HepG2 (cell line): ENCODE data around the gene NUB1. TPM values are rescaled to one million over a fixed set of nuclear protein-coding genes. Genes with fewer than 3 reads are reported as not detected.

Experiments used
- ATAC-seq: fragments of 200-7000 bp; cut with Tn5 transposase; 3 replicates; pipeline ENCODE4 v1.9.1; 2020; ENCODE audit warnings: mild to moderate bottlenecking, moderate library complexity
- BruUV-seq: library from RNA; stranded (reverse); fragments of 400-500 nt; replicated peaks from 2 replicates; lab custom pipeline; 2021; lab: Mats Ljungman, UMichigan
- CTCF ChIA-PET: fragments of 300-600 bp; formaldehyde crosslinking; extraction: SDS; loops from one replicate; lab custom pipeline; 2021; ENCODE audit warnings: low total read pairs, inconsistent platforms, low intra/inter-chr PET ratio; lab: Yijun Ruan, JAX
- POLR2A ChIA-PET: fragments of 350-600 bp; sonication (Branson Sonifier 250); formaldehyde crosslinking; loops from one replicate; lab custom pipeline; 2020; ENCODE audit warnings: antibody characterized with exemption, inconsistent platforms; lab: Yijun Ruan, JAX
- DNase-seq: peaks from one replicate; pipeline ENCODE4 v3.0.0-alpha.2; 2015; ENCODE audit warnings: low spot score
- FAIRE-seq: peaks from 3 replicates; lab custom pipeline; 2011; peaks lifted over from hg19 to GRCh38; lab: Jason Lieb, UNC
- H2AFZ ChIP-seq: one replicate; pipeline ENCODE4 v1.6.1; 2011; ENCODE audit warnings: low read length, inconsistent platforms
- H3K27ac ChIP-seq: fragments of 300-600 bp; 3 replicates; pipeline ENCODE4 v1.8.0; 2011; ENCODE audit warnings: mixed run types, mild to moderate bottlenecking, mixed read lengths, low read length, inconsistent platforms; ENCODE audit not compliant: insufficient read depth; ENCODE audit errors: extremely low read length
- H3K27me3 ChIP-seq, 2 experiments: fragments of 200-600 bp in 1 of 2; 2 replicates in 1 of 2; 3 replicates in 1 of 2; pipeline versions ENCODE4 v1.6.0 to v1.8.0; 2011; ENCODE audit warnings: low read length in 2 of 2, mild to moderate bottlenecking in 2 of 2, moderate library complexity in 2 of 2, inconsistent platforms in 1 of 2; ENCODE audit not compliant: insufficient read depth in 2 of 2, control insufficient read depth in 1 of 2
- H3K36me3 ChIP-seq, 2 experiments: fragments of 200-600 bp in 1 of 2; replicated peaks in 1 of 2; 2 replicates in 1 of 2; 3 replicates in 1 of 2; pipeline versions ENCODE4 v1.5.1 to v1.8.0; 2011; ENCODE audit warnings: low read length in 2 of 2, inconsistent platforms in 1 of 2; ENCODE audit not compliant: insufficient read depth in 2 of 2, control insufficient read depth in 1 of 2
- H3K4me1 ChIP-seq: 2 replicates; pipeline ENCODE4 v1.5.1; 2012; ENCODE audit warnings: low read length, inconsistent platforms; ENCODE audit not compliant: insufficient read depth
- H3K4me2 ChIP-seq: 2 replicates; pipeline ENCODE4 v1.6.0; 2011; ENCODE audit warnings: low read depth, low read length, inconsistent platforms
- H3K4me3 ChIP-seq, 3 experiments: fragments of 200-600 bp in 1 of 3; sonication (generic), shearing (Covaris generic) in 1 of 3; replicated peaks in 1 of 3; 2 replicates each; pipeline ENCODE4 v1.5.1; 2011 to 2016; ENCODE audit warnings: low read length in 3 of 3, inconsistent platforms in 2 of 3, low read depth in 2 of 3, mild to moderate bottlenecking in 2 of 3, control low read depth in 1 of 3, mixed read lengths in 1 of 3; ENCODE audit not compliant: insufficient read depth in 1 of 3
- H3K79me2 ChIP-seq: one replicate; pipeline ENCODE4 v1.6.1; 2011; ENCODE audit warnings: low read length, inconsistent platforms; ENCODE audit not compliant: insufficient read depth
- H3K9ac ChIP-seq: 2 replicates; pipeline ENCODE4 v1.6.0; 2011; ENCODE audit warnings: mild to moderate bottlenecking, low read depth, low read length, inconsistent platforms; ENCODE audit not compliant: insufficient read depth
- H3K9me3 ChIP-seq: 2 replicates; pipeline ENCODE4 v1.5.1; 2012; ENCODE audit warnings: mild to moderate bottlenecking, low read length
- H4K20me1 ChIP-seq: 2 replicates; pipeline ENCODE4 v1.6.0; 2011; ENCODE audit warnings: inconsistent platforms, mild to moderate bottlenecking, low read length, moderate library complexity; ENCODE audit not compliant: insufficient read depth
- ARID3A ChIP-seq: IDR thresholded peaks from 2 replicates; pipeline ENCODE4 v1.6.1; 2012; ENCODE audit warnings: low read depth, low read length, improper control_type of control experiment
- KDM6A ChIP-seq: IDR thresholded peaks from 2 replicates; pipeline ENCODE4 v1.6.1; 2016; ENCODE audit warnings: low read depth
- MTA1 ChIP-seq: sonication (generic); formaldehyde crosslinking; IDR thresholded peaks from 2 replicates; pipeline ENCODE4 v1.4.0; 2020; ENCODE audit warnings: missing genetic modification reagents, mild to moderate bottlenecking, borderline replicate concordance
- STAG1 ChIP-seq: sonication (generic); formaldehyde crosslinking; IDR thresholded peaks from 2 replicates; pipeline ENCODE4 v1.4.0; 2020; ENCODE audit warnings: missing genetic modification reagents
- WGBS: methylation state at CpG from one replicate; pipeline ENCODE4 v1.1.6; 2017; ENCODE audit warnings: low lambda C conversion rate; 5-methylcytosine and 5-hydroxymethylcytosine counted together
- in situ Hi-C: cut with HindIII; loops from 2 replicates; pipeline ENCODE4 v1.10.0; 2017; ENCODE audit warnings: low pct_unique_long_range_greater_than_20kb; ENCODE audit not compliant: extremely low pct_ligation_motif_present
- intact Hi-C: fragments of 100-400 bp; cut with micrococcal nuclease; formaldehyde crosslinking; loops from one replicate; pipeline ENCODE4 v1.10.0; 2022; ENCODE audit not compliant: unreplicated experiment
- polyA plus RNA-seq, 8 experiments: library from polyadenylated mRNA; depleted of rRNA in 3 of 8; stranded (reverse) in 7 of 8; unstranded in 1 of 8; fragments of >200 nt; fragmentation: Illumina TruSeq in 4 of 8; extraction: Trizol in 4 of 8; gene quantifications; 2 replicates each; pipeline versions ENCODE4 v1.2.1 to v1.2.3, GENCODE V29; 2011 to 2016; ENCODE audit warnings: low read depth in 4 of 8, missing spikeins in 1 of 8, mixed read lengths in 1 of 8; ENCODE audit not compliant: insufficient read depth in 1 of 8
- total RNA-seq, 5 experiments: library from RNA; depleted of rRNA; stranded (reverse); fragments of >200 nt; fragmentation: Illumina TruSeq; extraction: Trizol; gene quantifications; 2 replicates each; pipeline ENCODE4 v1.2.3, GENCODE V29; 2016; ENCODE audit warnings: low read depth in 1 of 5
- TF ChIP-seq, protein P1 (sequence below): sonication (generic); formaldehyde crosslinking; IDR thresholded peaks from 2 replicates; pipeline ENCODE4 v1.4.0; 2020; ENCODE audit warnings: missing genetic modification reagents
- TF ChIP-seq, protein P2 (sequence below): sonication (generic); formaldehyde crosslinking; conservative IDR thresholded peaks from 2 replicates; pipeline ENCODE4 v1.8.0; 2022; ENCODE audit warnings: missing genetic modification reagents

The NUB1 gene
- total and polyA plus RNA-seq, 2 of the 13 experiments (the other 11 are each of a cell fraction or from before 2014, with no cell fraction given): 27.1 to 37.0 TPM

DNA sequence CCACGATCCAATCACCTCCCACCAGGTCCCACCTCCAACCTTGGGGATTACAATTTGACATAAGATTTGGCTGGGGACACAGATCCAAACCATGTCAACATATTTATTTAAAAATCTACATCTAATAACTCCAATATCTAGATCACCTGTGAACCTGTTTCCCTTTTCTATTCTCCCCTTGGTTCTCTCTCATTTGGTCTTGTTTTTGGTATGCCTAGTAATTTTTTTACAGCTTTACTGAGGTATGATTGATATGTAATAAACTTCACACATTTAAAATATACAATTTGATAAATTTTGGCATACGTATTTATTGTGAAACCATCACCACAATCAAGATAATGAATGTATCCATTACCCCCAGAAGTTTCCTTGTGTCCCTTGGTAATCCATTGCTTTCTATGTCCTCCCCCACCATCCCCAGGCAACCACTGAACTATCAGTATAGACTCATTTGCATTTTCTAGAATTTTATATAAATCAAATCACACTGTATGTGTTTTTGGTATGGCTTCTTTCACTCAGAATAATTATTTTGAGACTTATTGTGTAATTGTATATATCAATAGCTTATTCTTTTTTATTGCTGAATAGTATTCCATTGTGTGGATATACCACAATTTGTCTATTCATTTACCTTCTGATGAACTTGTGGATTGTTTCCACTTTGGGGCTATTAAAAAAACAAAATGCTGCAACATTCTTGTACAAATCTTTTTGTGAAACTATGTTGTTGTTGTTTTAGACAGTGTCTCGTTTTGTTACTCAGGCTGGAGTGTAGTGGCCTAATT, 45.2 kb upstream of the NUB1 start:
- Histone ChIP-seq H3K4me3 (no peak overlapping the region), H3K4me2 (no peak overlapping the region), H3K79me2 (no peaks in the 10 kb centered on the region), H3K36me3 (no peaks in the 10 kb centered on the region), H3K27me3 (peaks cover under 1 to 15% of the 10 kb centered on the region in 2 experiments; a peak in 2 of 5 replicates), H3K27ac (no peak overlapping the region), H4K20me1 (no peaks in the 10 kb centered on the region), H3K9me3 (no peaks in the 10 kb centered on the region), H2AFZ (no peak overlapping the region), H3K4me1 (no peaks in the 10 kb centered on the region), H3K9ac (no peak overlapping the region)
- ChIA-PET POLR2A (no interaction called here), CTCF (no interaction called here)
- intact Hi-C loops: no loop called here
- no peak for DNase-seq
- ATAC-seq: no peak
- 8% methylated on average over 3 of the region's 3 CpGs for whole genome bisulfite sequencing
- no TSS peak for BruUV-seq
- in situ Hi-C loops: no loop called here
- no peak for FAIRE-seq
- TF ChIP-seq, protein P1, sequence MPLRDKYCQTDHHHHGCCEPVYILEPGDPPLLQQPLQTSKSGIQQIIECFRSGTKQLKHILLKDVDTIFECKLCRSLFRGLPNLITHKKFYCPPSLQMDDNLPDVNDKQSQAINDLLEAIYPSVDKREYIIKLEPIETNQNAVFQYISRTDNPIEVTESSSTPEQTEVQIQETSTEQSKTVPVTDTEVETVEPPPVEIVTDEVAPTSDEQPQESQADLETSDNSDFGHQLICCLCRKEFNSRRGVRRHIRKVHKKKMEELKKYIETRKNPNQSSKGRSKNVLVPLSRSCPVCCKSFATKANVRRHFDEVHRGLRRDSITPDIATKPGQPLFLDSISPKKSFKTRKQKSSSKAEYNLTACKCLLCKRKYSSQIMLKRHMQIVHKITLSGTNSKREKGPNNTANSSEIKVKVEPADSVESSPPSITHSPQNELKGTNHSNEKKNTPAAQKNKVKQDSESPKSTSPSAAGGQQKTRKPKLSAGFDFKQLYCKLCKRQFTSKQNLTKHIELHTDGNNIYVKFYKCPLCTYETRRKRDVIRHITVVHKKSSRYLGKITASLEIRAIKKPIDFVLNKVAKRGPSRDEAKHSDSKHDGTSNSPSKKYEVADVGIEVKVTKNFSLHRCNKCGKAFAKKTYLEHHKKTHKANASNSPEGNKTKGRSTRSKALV (CRISPR knock-in tag): no peak
- TF ChIP-seq STAG1 (CRISPR knock-in tag) (no peak), KDM6A (CRISPR knock-in tag) (no peak), ARID3A (no peak), MTA1 (CRISPR knock-in tag) (no peak)
- TF ChIP-seq, protein P2, sequence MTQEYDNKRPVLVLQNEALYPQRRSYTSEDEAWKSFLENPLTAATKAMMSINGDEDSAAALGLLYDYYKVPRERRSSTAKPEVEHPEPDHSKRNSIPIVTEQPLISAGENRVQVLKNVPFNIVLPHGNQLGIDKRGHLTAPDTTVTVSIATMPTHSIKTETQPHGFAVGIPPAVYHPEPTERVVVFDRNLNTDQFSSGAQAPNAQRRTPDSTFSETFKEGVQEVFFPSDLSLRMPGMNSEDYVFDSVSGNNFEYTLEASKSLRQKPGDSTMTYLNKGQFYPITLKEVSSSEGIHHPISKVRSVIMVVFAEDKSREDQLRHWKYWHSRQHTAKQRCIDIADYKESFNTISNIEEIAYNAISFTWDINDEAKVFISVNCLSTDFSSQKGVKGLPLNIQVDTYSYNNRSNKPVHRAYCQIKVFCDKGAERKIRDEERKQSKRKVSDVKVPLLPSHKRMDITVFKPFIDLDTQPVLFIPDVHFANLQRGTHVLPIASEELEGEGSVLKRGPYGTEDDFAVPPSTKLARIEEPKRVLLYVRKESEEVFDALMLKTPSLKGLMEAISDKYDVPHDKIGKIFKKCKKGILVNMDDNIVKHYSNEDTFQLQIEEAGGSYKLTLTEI (CRISPR knock-in tag): no peak
